HG03039 (cell line): Measurements from ENCODE around the gene GRIN2C.

Experiments used
- ATAC-seq: cut with Tn5 transposase; IDR thresholded peaks from one replicate; pipeline ENCODE4 v1.9.1; 2021; ENCODE audit warnings: mild to moderate bottlenecking, moderate library complexity; ENCODE audit not compliant: unreplicated experiment

GRIN2C gene

GRCh38 chr17:74824961-74825627 is 34.6 kb downstream of the GRIN2C start:
- no peak for ATAC-seq

GRCh38 chr17:74822939-74823367 is 36.7 kb downstream of the GRIN2C start:
- no peak for ATAC-seq

GRCh38 chr17:74822335-74822938 is 37.2 kb downstream of the GRIN2C start:
- no peak for ATAC-seq

GRCh38 chr17:74821655-74822334 is 37.9 kb downstream of the GRIN2C start:
- ATAC-seq, result no peak

- ATAC-seq, result no peak
Measured at GRCh38 chr17:74819801-74820436, 39.8 kb downstream of the GRIN2C start.

- ATAC-seq, result no peak
Measured at GRCh38 chr17:74818291-74818938, 41.3 kb downstream of the GRIN2C start.

- ATAC-seq, result no peak
Measured at GRCh38 chr17:74816905-74817620, 42.6 kb downstream of the GRIN2C start.

GRCh38 chr17:74815550-74816370 is 43.9 kb downstream of the GRIN2C start:
- ATAC-seq, result no peak

- ATAC-seq, result no peak
Measured at GRCh38 chr17:74815067-74815466, 44.6 kb downstream of the GRIN2C start.

- no peak for ATAC-seq
Measured at GRCh38 chr17:74814453-74814852, 45.2 kb downstream of the GRIN2C start.

- ATAC-seq, result no peak
Measured at GRCh38 chr17:74812109-74813009, 47.3 kb downstream of the GRIN2C start.

GRCh38 chr17:74810699-74811485 is 48.8 kb downstream of the GRIN2C start:
- ATAC-seq, result no peak

- no peak for ATAC-seq
Measured at GRCh38 chr17:74808714-74809430, 50.8 kb downstream of the GRIN2C start.

GRCh38 chr17:74807925-74808324 is 51.8 kb downstream of the GRIN2C start:
- ATAC-seq, result no peak

- ATAC-seq, result no peak
Measured at GRCh38 chr17:74807441-74807840, 52.2 kb downstream of the GRIN2C start.

GRCh38 chr17:74806334-74806733 is 53.4 kb downstream of the GRIN2C start:
- no peak for ATAC-seq

GRCh38 chr17:74805591-74805991 is 54.1 kb downstream of the GRIN2C start:
- ATAC-seq, result no peak
